ENCODE measurements around the gene KRTAP10-6.

- TF ChIP-seq CTCF (conservative IDR thresholded peaks at IDR 0.05; ENCODE audit: low read depth, low read length), result no peak
- TF ChIP-seq EZH2phosphoT487 (IDR thresholded peaks at IDR 0.05; ENCODE audit: borderline replicate concordance, low read length), result no peak
Observed at GRCh38 chr21:44576025-44576420, 16.3 kb downstream of the KRTAP10-6 start.

Measured in PC-3 (cell line).